Umbilical cord (tissue), 2 donors: ENCODE data around the gene ADO. TPM values are rescaled to one million over a fixed set of nuclear protein-coding genes. Genes with fewer than 3 reads are reported as not detected.

Experiments used
- DNase-seq: peaks from one replicate; pipeline ENCODE4 v3.0.0-alpha.2; 2015; ENCODE audit warnings: low spot score
- total RNA-seq: library from RNA; depleted of rRNA; stranded (reverse); fragments of >200 nt; gene quantifications from one replicate; pipeline ENCODE4 v1.2.3, GENCODE V29; 2014; ENCODE audit warnings: low replicate concordance; ENCODE audit not compliant: insufficient read depth

The ADO gene
- total RNA-seq, 1 donor from 2014 or later: 15.4 TPM

- no peak for DNase-seq
These were observed 12.3 kb upstream of the ADO start for GRCh38 chr10:62792261-62792660.

DNA sequence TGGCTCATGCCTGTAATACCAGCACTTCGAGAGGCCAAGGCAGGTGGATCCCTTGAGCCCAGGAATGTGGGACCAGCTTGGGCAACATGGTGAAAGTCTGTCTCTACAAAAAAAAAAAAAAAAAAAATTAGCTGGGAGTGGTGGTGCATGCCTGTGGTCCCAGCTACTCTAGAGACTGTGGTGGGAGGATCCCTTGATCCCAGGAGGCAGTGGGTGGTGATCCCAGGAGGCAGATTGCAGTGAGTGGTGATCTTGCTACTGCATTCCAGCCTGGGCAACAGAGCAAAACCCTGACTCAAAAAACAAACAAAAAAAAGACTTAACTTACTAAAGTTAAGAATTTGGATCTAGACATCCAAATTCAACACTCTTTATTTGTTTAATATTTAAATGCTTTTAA, 10.2 kb upstream of the ADO start:
- DNase-seq: no peak

DNA sequence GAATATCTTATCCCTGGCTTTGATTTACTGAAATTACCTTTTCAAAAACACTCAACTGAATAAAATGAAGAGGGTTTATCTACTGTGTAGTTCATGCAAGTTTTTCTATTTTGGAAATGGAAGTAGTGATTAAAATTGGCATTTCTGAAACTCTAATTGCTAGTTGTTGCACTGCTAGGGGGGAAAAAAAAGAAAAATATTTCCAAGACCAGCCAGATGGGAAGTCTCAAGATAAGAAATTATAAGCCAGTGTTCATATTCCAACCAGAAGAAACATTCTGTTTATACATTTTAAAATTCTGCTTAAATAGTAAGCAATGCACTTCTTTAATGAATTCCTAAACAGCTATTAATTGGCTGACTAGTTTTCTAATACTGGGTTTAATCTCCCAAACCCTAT, 9.4 kb upstream of the ADO start:
- DNase-seq: peak; percentile 42

DNA sequence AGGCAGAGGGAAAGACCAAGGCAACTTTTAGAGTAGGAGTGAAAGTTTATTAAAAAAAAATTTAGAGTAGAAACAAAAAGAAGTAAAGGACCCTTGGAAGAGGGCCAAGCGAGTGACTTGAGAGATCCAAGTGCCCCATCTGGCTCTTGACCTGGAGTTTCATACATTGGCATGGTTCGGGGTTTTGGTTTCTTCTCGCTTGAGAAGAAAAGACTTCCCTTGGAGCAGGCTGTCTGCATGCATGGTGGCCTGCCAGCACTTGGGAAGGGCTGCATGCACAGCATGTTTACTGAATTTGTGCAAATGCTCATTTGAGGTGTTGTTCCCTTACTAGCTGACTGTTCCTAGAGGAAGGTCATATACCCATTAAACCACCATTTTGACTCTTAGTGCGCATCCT, 8.8 kb upstream of the ADO start:
- no peak for DNase-seq

- no peak for DNase-seq
These were observed 7.6 kb upstream of the ADO start for GRCh38 chr10:62796896-62797295.

- DNase-seq: no peak
These were observed 2.6 kb upstream of the ADO start for GRCh38 chr10:62801871-62802270.

GRCh38 chr10:62803724-62804355, 680 bp upstream of the ADO start:
- no peak for DNase-seq

DNA sequence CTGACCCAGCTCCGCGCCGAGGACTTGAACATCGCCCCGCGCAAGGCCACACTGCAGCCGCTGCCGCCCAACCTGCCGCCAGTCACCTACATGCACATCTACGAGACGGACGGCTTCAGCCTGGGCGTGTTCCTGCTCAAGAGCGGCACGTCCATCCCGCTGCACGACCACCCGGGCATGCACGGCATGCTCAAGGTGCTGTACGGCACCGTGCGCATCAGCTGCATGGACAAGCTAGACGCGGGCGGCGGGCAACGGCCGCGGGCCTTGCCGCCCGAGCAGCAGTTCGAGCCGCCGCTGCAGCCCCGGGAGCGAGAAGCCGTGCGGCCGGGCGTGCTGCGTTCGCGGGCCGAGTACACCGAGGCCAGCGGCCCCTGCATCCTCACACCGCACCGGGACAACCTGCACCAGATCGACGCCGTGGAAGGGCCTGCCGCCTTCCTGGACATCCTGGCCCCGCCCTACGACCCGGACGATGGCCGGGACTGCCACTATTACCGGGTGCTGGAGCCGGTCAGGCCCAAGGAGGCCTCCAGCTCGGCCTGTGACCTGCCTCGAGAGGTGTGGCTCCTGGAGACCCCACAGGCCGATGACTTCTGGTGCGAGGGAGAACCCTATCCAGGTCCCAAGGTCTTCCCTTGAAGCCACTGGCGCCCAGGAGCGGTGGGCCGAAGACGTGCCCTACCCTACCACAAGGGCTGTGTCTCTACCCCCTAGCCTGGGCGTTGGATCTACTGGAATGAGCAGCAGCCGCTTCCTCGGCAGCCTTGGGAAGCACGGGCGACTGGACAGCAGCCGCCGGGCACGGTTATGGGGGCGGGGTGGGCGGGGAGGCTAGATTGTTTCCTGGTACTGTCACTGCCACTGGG, 945 bp downstream of the ADO start:
- peak; percentile 20 for DNase-seq

DNA sequence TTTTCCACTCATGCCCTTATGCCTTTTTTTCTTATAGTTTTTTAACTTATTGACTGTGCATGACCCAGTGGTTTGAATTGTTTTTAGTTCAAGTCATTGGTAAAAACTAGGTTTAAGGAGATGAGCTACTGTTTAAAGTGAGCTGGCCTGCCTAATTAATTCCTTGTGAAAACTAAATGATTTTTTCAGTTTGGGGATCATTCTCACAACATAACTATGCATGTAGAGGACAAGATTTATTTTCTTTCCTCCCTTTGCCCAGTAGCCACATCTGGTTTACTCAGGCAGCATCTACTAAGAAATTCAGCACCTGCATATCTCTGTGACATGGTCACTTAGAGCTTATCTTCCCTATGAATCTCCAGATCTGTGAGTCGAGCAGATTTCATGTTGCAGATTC, 1.7 kb downstream of the ADO start:
- DNase-seq: no peak

- DNase-seq: no peak
These were observed 5.8 kb downstream of the ADO start for GRCh38 chr10:62810156-62810902.

DNA sequence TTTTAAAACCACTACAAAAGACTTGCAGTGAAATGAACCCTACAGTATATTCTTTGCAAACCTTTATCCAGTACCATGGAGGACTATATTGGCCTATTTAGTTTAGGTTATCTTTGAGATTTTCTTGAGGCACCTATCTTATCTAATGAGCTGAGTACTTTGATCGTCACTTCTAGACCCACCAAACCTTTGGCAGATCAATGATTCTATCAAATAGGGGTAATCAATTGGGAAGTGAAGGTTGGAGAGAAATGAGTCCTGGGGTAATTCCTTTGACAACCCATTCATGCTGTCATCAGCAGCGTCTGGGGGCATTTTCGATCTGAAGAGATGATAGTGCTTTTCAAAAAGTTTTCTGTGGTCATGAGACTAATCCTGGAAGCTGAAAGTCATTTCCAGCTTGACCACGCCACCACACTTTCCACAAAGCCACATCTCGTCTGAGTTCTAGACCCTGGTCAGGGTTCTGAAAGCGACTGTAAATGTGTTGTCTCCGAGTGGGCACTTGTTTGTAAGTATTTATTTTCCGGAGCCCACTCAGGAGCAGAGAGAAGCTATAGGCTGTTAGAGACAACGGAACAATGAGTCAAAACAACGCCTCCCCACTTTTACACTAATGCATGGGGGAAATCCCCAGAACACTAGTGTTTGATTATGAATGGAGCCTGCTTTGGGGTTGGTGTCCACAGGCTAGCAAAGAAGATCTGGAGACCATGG, 6.8 kb downstream of the ADO start:
- no peak for DNase-seq

GRCh38 chr10:62812672-62813439, 8.3 kb downstream of the ADO start:
- no peak for DNase-seq

- no peak for DNase-seq
These were observed 8.9 kb downstream of the ADO start for GRCh38 chr10:62813453-62813852.

- no peak for DNase-seq
These were observed 9.5 kb downstream of the ADO start for GRCh38 chr10:62813981-62814380.

- DNase-seq: no peak
These were observed 10.3 kb downstream of the ADO start for GRCh38 chr10:62814756-62815380.

DNA sequence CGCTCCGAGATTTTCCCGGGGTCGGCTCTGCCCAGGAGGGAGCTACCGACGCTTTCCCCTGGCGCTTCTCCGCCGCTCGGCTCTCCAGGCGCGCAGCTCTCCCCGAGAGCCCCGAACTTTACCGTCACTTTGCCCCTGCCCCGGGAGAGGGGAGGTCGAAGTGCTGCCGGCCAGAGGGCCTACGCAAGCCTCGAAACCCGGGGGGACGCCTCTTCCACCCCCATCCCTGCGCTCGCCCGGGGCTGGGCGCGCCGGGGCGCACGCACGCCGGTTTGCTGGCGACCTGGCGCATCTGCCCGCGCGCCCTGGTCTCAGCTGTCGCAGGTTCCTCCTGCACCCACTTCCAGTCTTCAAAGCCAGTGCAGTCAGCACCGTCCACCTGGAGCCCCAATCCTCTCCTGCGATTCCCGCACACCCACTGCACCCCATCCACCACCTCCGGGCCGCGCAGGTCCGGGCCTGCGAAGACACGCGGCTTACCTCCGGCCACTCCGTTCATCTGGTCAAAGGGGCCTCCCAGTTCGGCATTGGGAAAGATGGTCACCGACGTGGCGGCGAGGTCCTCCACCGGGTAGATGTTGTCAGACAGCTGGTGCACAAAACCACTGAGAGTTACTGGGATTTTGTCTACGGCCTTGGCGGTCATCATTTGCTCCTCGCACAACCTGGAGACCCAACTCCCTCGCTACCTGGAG, 11.0 kb downstream of the ADO start:
- DNase-seq: no peak

GRCh38 chr10:62816076-62816330, 11.5 kb downstream of the ADO start:
- no peak for DNase-seq

GRCh38 chr10:62816331-62817120, 12.0 kb downstream of the ADO start, which contains the start of gene EGR2:
Gene EGR2, minus strand, starts transcription at chr10:62816366. Its CDS starts 337 bp downstream, at chr10:62816029.
- DNase-seq: peak; percentile 97

GRCh38 chr10:62817121-62817765, 12.7 kb downstream of the ADO start:
- no peak for DNase-seq
